ENCODE measurements around the gene LIPC.

Gene LIPC

DNA sequence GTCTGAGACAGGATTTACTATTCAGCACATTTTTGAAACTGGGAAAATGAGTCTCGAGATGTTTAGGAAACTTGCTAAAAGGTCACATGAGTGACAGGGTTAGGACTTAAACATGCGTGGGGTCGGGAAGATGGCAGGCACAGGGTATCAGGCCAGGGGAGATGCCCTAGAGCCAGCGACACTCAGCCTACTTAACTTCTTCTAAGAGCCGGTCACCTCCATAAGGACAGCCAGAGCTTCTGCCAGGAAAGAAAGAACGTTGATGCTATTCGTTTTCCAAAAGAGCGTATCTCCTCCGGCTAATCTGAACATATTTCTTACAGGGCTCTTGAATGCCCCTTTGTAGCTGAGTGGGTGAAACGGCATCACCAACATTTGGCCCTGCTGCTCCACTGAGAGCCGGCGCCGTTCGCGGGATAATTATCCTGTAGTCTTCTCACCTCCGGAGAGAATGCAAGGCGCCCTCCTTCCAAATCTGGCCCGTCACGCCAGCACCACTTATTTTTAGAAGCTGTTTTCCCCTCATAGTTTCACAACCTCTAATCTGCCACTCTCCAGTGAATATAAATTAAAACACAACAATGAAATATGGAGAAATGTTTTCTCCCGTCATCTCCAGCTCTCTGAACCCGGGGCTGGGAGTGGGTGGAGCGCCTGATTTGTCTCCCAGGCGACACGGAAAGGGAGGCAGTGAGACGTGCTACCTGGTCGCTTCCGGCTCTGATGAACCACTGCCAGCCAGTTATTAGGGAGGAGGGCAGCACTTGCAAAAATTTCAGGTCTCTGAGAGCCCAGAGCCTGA, 58.5 kb downstream of the LIPC start:
- TF ChIP-seq CTCF (IDR thresholded peaks at IDR 0.05; ENCODE audit: low read depth, low read length) = no peak
- Histone ChIP-seq H3K9me3 (ENCODE audit: severe bottlenecking) (peaks cover 15% of the 10 kb centered on the region), H3K36me3 (no peaks in the 10 kb centered on the region), H3K27me3 (ENCODE audit: insufficient read depth, low read depth, severe bottlenecking) (no peaks in the 10 kb centered on the region), H3K4me3 (ENCODE audit: low read depth, low read length) (no peak overlapping the region), H3K27ac (no peak overlapping the region; the same call in 1 of the 2 replicates)
- DNase-seq = no peak

DNA sequence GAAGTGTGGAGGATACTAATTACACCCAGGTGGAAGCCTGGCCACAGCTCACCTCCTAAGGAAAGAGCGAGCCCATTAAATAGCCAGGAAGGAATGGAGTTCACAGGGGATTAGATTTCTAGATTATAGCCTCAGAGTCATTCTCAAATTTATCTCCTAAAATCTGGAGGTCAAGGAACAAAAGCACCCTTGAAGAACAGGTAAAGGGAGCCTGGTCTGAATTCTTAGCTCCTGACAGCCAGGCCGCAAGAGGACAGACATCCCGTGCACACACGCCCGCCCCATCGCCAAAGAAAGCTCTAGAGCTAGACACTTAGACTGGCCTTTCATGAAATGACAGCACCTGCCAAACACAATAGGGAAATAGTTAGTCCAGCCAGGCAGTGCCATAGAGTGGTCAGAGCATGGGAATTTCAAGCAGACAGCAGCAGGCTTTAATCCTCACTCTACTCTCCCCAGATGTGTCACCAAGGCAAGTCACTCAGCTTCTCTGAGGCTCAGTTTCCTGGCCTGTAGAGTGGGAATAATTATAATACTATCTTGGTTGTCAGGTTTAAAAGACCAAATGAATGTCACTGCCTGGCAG, 59.2 kb downstream of the LIPC start:
- H3K36me3 ChIP-seq = no peaks in the 10 kb centered on the region
- peaks cover 15% of the 10 kb centered on the region for H3K9me3 ChIP-seq (ENCODE audit: severe bottlenecking)
- TF ChIP-seq CTCF (IDR thresholded peaks at IDR 0.05; ENCODE audit: low read depth, low read length) = no peak
- DNase-seq = no peak
- no peak overlapping the region for H3K4me3 ChIP-seq (ENCODE audit: low read depth, low read length)
- no peak overlapping the region; the same call in 1 of the 2 replicates for H3K27ac ChIP-seq
- H3K27me3 ChIP-seq (ENCODE audit: insufficient read depth, low read depth, severe bottlenecking) = no peaks in the 10 kb centered on the region

DNA sequence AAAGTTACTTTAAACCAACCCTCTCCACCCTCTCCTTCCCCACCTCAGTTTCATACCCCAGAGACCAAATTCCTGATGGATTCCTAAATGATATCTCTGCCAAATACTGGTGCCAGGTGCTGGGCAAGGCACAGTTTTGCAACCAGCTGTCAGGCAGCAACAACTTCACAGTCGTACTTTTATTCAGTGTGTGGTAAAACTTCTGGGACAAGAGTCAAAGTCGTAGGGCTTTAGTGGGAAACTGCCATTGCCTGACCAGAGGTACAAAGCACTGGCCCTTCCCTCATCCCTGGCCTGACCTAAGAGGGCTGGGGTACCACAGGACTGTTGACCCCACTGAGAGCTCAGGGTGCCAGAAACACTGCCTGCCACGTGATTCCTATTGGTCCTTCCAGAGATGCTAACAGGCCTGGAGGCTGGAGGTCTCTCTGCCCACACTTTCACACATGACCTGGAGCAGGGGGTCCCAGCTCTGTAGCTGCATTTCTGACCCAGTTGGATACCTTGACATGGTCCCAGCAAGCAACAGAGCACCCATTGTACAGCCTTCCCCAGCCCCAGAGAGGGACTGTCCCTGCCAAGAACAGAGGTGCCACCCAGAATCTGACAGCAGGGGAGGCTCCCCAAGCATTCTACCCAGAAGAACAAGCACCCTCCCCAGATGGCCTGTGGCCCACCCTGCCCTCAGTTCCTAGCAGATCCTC, 59.9 kb downstream of the LIPC start:
- H3K27me3 ChIP-seq (ENCODE audit: insufficient read depth, low read depth, severe bottlenecking) = no peaks in the 10 kb centered on the region
- TF ChIP-seq CTCF (IDR thresholded peaks at IDR 0.05; ENCODE audit: low read depth, low read length) = no peak
- H3K36me3 ChIP-seq = no peaks in the 10 kb centered on the region
- H3K9me3 ChIP-seq (ENCODE audit: severe bottlenecking) = peaks cover 15% of the 10 kb centered on the region
- no peak for DNase-seq
- no peak overlapping the region for H3K4me3 ChIP-seq (ENCODE audit: low read depth, low read length)
- H3K27ac ChIP-seq = peak overlapping the region; percentile 69

DNA sequence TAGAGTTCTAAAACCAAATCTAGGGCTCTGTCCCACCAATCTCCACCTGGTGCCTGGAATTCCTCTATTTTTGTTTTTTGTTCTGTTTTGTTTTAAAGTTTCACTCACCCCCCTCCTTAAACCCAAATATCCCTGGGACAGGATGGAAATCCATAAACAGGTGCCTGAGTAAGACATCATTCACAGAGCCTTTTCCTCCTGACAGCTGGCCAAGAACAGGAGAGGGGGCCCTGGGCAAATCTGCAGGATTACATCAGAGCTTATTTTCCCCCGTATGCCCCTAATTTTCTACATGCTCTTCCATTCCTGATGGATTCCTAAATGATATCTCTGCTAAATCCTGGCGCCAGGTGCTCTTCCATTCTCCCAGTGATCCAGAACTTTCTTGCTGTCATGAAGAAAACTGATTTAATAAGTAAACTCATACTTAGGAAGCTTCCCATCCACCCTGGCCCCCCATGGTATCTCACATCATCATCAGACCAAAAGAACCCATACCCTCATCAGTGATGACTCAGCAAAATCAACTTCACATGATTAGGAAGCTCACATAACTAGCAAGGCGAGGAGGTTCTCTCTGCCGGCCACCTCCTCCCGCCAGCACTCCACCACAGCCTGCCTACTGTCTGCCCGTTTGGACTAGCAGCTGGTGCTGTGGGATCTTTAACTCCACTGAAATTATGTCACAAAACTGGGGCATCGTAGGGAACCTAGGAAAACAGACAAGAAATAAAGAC, 61.0 kb downstream of the LIPC start:
- no peak for TF ChIP-seq CTCF (IDR thresholded peaks at IDR 0.05; ENCODE audit: low read depth, low read length)
- peak; percentile 69 for DNase-seq
- Histone ChIP-seq H3K36me3 (no peaks in the 10 kb centered on the region), H3K4me3 (ENCODE audit: low read depth, low read length) (no peak overlapping the region), H3K9me3 (ENCODE audit: severe bottlenecking) (peaks cover 15% of the 10 kb centered on the region), H3K27ac (peak overlapping the region; percentile 69), H3K27me3 (ENCODE audit: insufficient read depth, low read depth, severe bottlenecking) (no peaks in the 10 kb centered on the region)

DNA sequence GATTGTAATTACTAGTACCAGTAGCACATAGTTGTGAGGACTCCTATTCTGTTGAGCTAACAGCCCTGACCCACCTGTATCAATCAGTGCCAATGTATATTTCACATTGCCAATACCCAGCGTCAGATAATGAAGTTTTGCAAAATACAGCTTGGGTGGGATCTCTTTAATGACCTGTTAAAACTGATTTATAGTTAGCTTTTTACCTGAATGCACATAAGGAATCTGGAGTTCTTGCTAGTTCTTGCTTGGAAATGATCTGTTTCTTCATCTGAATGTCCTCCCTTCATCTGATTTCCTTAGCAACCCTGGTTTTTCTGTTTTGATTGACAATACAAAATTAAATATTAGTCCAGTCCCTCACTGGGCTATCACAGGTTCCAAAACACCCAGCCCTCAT, 62.8 kb downstream of the LIPC start:
- Histone ChIP-seq H3K9me3 (ENCODE audit: severe bottlenecking) (peaks cover 2% of the 10 kb centered on the region), H3K27me3 (ENCODE audit: insufficient read depth, low read depth, severe bottlenecking) (no peaks in the 10 kb centered on the region), H3K4me3 (ENCODE audit: low read depth, low read length) (no peak overlapping the region), H3K27ac (no peak overlapping the region), H3K36me3 (no peaks in the 10 kb centered on the region)
- TF ChIP-seq CTCF (IDR thresholded peaks at IDR 0.05; ENCODE audit: low read depth, low read length) = no peak
- DNase-seq = no peak

All from WERI-Rb-1 (cell line).